Dendritic cell treated with granulocyte-macrophage colony-stimulating factor and Interleukin-4, amounts not matched to agents 40 ng/mL and 50 ng/mL, for 4 days (primary cell): Measurements from ENCODE around the gene BRSK2.

Experiments
- H3K27ac Mint-ChIP-seq: one replicate; pipeline ENCODE4 v1.8.0; 2022; ENCODE audit warnings: mild to moderate bottlenecking, mixed read lengths
- H3K27me3 Mint-ChIP-seq: one replicate; pipeline ENCODE4 v1.8.0; 2022; ENCODE audit warnings: mild to moderate bottlenecking, mixed read lengths
- H3K36me3 Mint-ChIP-seq: one replicate; pipeline ENCODE4 v1.8.0; 2022; ENCODE audit warnings: low read depth, mixed read lengths
- H3K4me1 Mint-ChIP-seq: one replicate; pipeline ENCODE4 v1.8.0; 2022; ENCODE audit warnings: low read depth, mixed read lengths
- H3K4me3 Mint-ChIP-seq: one replicate; pipeline ENCODE4 v1.8.0; 2022; ENCODE audit warnings: mild to moderate bottlenecking, moderate library complexity, mixed read lengths
- H3K9me3 Mint-ChIP-seq: one replicate; pipeline ENCODE4 v1.8.0; 2022; ENCODE audit warnings: mixed read lengths
- intact Hi-C: fragments of 100-400 bp; cut with micrococcal nuclease; formaldehyde crosslinking; loops from one replicate; pipeline ENCODE4 v1.15.0; 2022

BRSK2 gene

DNA sequence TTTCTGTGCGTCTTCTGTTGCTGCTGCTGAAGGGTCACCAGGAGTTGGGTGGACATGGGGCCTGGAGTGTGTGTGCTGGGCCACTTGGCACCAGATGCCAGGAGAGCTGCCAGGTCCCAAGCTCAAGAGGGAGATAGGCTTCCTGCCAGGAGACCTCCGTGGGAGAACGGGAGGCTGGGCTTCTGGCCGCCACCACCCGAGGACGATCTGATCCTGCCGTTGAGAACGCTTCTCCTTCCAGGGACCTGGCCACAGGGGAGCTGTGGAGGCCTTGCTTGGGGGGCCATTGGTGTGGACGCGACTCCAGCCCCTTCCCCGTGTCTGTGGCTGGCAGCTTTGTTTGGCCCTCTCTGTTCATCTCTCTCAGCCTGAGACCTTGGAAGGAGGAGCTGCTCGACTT lies 2.4 kb downstream of the BRSK2 start:
- no peak overlapping the region for H3K27ac Mint-ChIP-seq
- no peaks in the 10 kb centered on the region for H3K9me3 Mint-ChIP-seq
- intact Hi-C loops: no loop called here
- H3K36me3 Mint-ChIP-seq: no peaks in the 10 kb centered on the region
- peaks cover 54% of the 10 kb centered on the region for H3K27me3 Mint-ChIP-seq
- peaks cover 20% of the 10 kb centered on the region for H3K4me1 Mint-ChIP-seq
- H3K4me3 Mint-ChIP-seq: no peak overlapping the region

GRCh38 chr11:1392561-1392960 lies 2.8 kb downstream of the BRSK2 start:
- peaks cover 20% of the 10 kb centered on the region for H3K4me1 Mint-ChIP-seq
- no peaks in the 10 kb centered on the region for H3K9me3 Mint-ChIP-seq
- H3K36me3 Mint-ChIP-seq: no peaks in the 10 kb centered on the region
- no peak overlapping the region for H3K4me3 Mint-ChIP-seq
- H3K27ac Mint-ChIP-seq: no peak overlapping the region
- intact Hi-C loops: no loop called here
- H3K27me3 Mint-ChIP-seq: peaks cover 50% of the 10 kb centered on the region

GRCh38 chr11:1393038-1393710 lies 3.4 kb downstream of the BRSK2 start:
- Mint-ChIP-seq H3K4me1 (peaks cover 20% of the 10 kb centered on the region), H3K36me3 (no peaks in the 10 kb centered on the region), H3K27me3 (peaks cover 43% of the 10 kb centered on the region), H3K27ac (no peak overlapping the region), H3K4me3 (no peak overlapping the region), H3K9me3 (no peaks in the 10 kb centered on the region)
- intact Hi-C loops: no loop called here

DNA sequence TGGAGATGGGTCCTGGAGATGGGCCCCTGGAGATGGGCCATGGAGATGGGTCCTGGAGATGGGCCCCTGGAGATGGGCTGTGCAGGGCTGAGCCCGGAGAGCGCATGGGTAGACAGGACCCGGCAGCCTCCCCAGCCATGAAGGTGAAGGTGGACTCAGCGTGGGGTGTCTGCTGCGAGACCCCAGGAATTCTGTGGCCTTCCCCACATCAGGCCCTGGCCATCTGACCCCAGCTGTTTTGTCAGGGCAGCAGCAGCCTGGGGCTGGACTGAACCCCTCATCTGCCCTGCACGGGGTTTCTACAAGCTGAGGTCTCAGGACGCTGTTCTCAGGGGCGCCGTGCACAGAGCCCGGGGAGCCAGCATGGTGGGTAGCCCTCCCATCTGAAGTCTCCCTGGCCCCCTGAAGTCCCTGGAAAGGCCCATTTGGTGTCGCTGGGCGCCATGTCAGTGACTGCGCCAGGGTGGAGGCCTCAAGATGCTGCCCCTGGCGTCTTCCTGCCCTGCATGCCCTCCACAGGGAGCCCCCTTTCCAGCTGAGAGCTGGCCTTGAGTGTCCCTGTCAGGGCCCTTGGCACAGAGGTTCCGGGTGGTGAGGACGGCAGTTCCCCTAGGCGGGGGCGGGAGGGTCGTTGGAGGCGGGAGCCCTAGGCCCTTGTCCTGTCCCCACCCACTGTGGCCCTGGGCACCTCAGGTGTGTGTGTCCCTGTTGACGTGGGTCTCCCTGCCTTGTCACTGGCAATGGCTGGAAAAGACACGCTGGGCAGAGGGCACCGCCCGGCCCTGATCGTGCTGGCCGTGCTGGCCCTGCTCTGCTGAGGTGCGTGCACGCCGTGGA lies 5.4 kb downstream of the BRSK2 start:
- Mint-ChIP-seq H3K36me3 (no peaks in the 10 kb centered on the region), H3K9me3 (no peaks in the 10 kb centered on the region), H3K4me1 (peaks cover 13% of the 10 kb centered on the region), H3K27me3 (peaks cover 37% of the 10 kb centered on the region), H3K4me3 (no peak overlapping the region), H3K27ac (no peak overlapping the region)
- intact Hi-C loops: no loop called here

DNA sequence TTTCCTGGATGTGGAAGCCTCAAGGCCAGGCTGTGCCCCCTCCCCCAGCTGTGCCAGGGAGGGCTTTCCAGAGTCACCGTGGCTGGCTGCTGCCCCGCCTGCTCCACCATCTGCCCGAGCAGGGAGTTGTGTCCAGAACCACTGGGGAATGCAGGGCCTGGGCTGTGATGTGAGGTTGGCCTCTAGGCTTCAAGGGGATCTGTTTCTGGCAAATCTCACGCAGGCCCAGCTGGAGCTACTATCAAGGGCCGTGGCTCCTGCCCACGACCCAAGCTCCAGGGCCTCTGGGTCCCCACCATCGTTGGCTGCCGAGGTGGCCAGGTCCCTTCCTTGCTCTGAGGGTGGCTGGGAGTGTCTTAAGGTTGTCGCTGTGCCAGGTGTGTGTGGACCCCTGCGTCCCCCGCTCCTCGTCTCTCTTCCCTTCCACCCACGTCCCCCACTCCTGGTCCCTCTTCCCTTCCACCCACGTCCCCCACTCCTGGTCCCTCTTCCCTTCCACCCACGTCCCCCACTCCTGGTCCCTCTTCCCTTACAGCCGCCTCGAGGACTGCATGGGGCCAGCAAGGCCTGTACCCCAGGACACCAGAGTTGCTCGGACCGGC lies 6.1 kb downstream of the BRSK2 start:
- H3K27ac Mint-ChIP-seq: no peak overlapping the region
- peaks cover 36% of the 10 kb centered on the region for H3K27me3 Mint-ChIP-seq
- H3K9me3 Mint-ChIP-seq: no peaks in the 10 kb centered on the region
- H3K4me3 Mint-ChIP-seq: no peak overlapping the region
- H3K4me1 Mint-ChIP-seq: peaks cover 13% of the 10 kb centered on the region
- H3K36me3 Mint-ChIP-seq: no peaks in the 10 kb centered on the region
- intact Hi-C loops: no loop called here

GRCh38 chr11:1396375-1396841 lies 6.7 kb downstream of the BRSK2 start:
- Mint-ChIP-seq H3K27me3 (peaks cover 36% of the 10 kb centered on the region), H3K4me1 (peaks cover 8% of the 10 kb centered on the region), H3K9me3 (no peaks in the 10 kb centered on the region), H3K27ac (no peak overlapping the region), H3K36me3 (no peaks in the 10 kb centered on the region), H3K4me3 (no peak overlapping the region)
- intact Hi-C loops: no loop called here

- intact Hi-C loops: no loop called here
- Mint-ChIP-seq H3K9me3 (no peaks in the 10 kb centered on the region), H3K4me3 (no peak overlapping the region), H3K4me1 (peaks cover 7% of the 10 kb centered on the region), H3K27me3 (peaks cover 33% of the 10 kb centered on the region), H3K27ac (no peak overlapping the region), H3K36me3 (no peaks in the 10 kb centered on the region)
Observed at GRCh38 chr11:1397146-1397861, 7.6 kb downstream of the BRSK2 start.

GRCh38 chr11:1397862-1398527 lies 8.3 kb downstream of the BRSK2 start:
- intact Hi-C loops: no loop called here
- Mint-ChIP-seq H3K9me3 (no peaks in the 10 kb centered on the region), H3K36me3 (no peaks in the 10 kb centered on the region), H3K27ac (no peak overlapping the region), H3K4me3 (no peak overlapping the region), H3K4me1 (peaks cover 7% of the 10 kb centered on the region), H3K27me3 (peaks cover 26% of the 10 kb centered on the region)

DNA sequence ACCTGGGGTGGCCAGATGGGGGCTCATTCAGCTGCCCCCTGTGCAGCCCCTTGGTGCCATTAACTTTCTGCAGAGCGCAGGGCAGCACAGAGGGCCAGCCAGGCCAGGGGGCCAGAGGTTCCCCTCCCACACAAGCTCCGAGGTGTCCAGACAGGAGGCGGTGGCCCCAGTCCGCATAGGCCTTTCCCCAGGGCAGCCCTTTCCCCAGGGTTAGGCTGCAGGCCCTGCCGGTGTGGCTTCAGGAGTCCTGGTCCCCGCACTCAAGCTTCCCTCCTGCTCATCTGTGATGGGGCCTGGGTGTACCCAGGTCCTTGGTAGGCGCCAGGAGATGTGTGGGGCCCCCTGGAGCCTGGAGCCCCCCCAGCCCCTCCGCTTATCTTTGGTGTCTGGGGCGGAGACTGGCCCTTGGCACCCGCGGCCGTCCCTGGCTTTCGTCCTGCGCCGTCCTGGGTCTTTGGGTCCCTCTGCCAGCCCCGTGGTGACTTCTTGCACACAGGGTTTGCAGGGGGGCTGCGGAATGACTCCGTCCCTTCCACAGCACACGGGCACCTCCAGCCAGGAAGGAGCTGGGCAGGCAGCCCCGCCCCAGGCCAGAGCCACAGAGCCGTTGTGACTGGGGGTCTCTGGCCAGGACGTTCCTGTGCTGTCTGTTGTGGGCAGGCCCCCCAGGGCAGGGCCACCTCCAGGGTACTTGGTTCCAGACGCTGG lies 8.9 kb downstream of the BRSK2 start:
- H3K9me3 Mint-ChIP-seq: no peaks in the 10 kb centered on the region
- no peak overlapping the region for H3K27ac Mint-ChIP-seq
- peaks cover 7% of the 10 kb centered on the region for H3K4me1 Mint-ChIP-seq
- H3K4me3 Mint-ChIP-seq: no peak overlapping the region
- H3K36me3 Mint-ChIP-seq: no peaks in the 10 kb centered on the region
- intact Hi-C loops: no loop called here
- H3K27me3 Mint-ChIP-seq: peaks cover 19% of the 10 kb centered on the region

- Mint-ChIP-seq H3K4me3 (no peak overlapping the region), H3K9me3 (no peaks in the 10 kb centered on the region), H3K4me1 (peaks cover 7% of the 10 kb centered on the region), H3K36me3 (no peaks in the 10 kb centered on the region), H3K27me3 (peaks cover 18% of the 10 kb centered on the region), H3K27ac (no peak overlapping the region)
- intact Hi-C loops: no loop called here
Observed at GRCh38 chr11:1399386-1400316, 9.9 kb downstream of the BRSK2 start.

DNA sequence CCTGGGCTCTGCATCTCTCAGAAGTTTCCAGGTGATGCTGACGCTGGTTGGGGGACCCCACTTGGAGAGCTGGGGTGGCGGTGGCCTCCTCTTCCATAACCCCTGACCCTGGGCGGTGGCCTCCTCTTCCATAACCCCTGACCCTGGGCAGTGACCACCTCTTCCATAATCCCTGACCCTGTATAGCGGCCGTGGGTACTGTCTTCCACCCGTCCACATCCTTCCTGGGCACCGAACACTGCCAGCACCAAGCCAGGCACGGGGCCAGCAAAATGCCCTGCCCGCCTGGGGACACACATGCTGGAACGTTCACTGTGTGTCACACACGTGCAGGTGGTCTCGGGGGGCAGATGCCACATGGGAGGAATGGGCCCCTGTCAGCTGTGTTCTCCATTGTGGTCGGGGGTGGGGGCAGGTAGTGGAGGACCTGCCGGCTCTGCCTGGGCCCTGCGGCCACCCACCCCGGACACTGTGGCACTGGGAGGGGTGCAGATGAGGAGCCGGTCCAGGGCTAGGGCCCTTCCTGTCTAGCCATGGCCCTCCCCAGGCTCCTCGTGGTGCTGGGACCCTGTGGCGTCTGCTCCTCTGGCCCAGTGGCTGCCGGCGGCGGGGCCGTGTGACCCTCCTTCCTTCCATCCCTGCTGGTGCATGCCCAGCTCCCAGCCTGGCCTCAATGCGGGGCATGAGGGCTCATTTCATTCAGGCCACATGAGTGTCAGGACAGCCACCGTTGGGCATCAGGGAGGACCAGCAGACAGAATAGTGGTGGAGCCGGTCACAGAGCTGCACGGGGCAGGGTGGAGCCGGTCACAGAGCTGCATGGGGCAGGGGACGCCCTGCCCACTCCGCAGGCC lies 10.8 kb downstream of the BRSK2 start:
- peaks cover 18% of the 10 kb centered on the region for H3K27me3 Mint-ChIP-seq
- H3K36me3 Mint-ChIP-seq: no peaks in the 10 kb centered on the region
- no peak overlapping the region for H3K27ac Mint-ChIP-seq
- H3K4me3 Mint-ChIP-seq: no peak overlapping the region
- peaks cover 7% of the 10 kb centered on the region for H3K4me1 Mint-ChIP-seq
- intact Hi-C loops: no loop called here
- no peaks in the 10 kb centered on the region for H3K9me3 Mint-ChIP-seq

DNA sequence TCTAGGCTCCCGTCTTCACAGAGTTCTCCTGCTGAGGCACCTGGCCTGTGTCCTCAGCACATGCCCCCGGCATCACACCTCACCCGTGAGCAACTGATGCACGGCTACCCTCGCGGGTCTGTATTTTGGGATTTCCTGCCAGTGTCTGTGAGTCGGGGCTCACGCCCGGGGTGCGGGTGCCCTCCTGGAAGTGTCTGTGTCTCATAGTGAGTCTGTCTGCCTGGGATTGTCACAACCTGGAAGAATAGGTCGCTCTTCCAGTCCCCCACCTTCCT lies 11.4 kb downstream of the BRSK2 start:
- H3K9me3 Mint-ChIP-seq: no peaks in the 10 kb centered on the region
- H3K36me3 Mint-ChIP-seq: no peaks in the 10 kb centered on the region
- peaks cover 2% of the 10 kb centered on the region for H3K4me1 Mint-ChIP-seq
- H3K27ac Mint-ChIP-seq: no peak overlapping the region
- intact Hi-C loops: no loop called here
- peaks cover 18% of the 10 kb centered on the region for H3K27me3 Mint-ChIP-seq
- H3K4me3 Mint-ChIP-seq: no peak overlapping the region
